CD4-positive, alpha-beta T cell (primary cell): Measurements from ENCODE around the gene MAP1LC3B2. TPM values are rescaled to one million over a fixed set of nuclear protein-coding genes. Genes with fewer than 3 reads are reported as not detected.

Experiments used
- ATAC-seq: fragments of 200-7000 bp; cut with Tn5 transposase; one replicate; pipeline ENCODE4 v1.10.0; 2022; ENCODE audit warnings: mild to moderate bottlenecking; ENCODE audit not compliant: poor library complexity
- CTCF ChIA-PET: fragments of 350-600 bp; sonication (Branson Sonifier 250); formaldehyde crosslinking; loops from one replicate; lab custom pipeline; 2021; ENCODE audit warnings: antibody characterized with exemption, inconsistent platforms; lab: Charles Lee
- POLR2A ChIA-PET: fragments of 350-600 bp; sonication (Branson Sonifier 250); formaldehyde crosslinking; loops from one replicate; lab custom pipeline; 2021; ENCODE audit warnings: antibody characterized with exemption, inconsistent platforms; lab: Charles Lee
- DNase-seq, 14 experiments: peaks; one replicate each; pipeline ENCODE4 v3.0.0-alpha.2; 2013 to 2020; ENCODE audit warnings: mixed read lengths in 2 of 14
- H3K27ac ChIP-seq, 2 donors: one replicate each; pipeline versions ENCODE4 v1.5.1 to v1.7.0; 2013; ENCODE audit warnings: low read length in 2 of 2, low read depth in 1 of 2, mild to moderate bottlenecking in 1 of 2
- H3K27me3 ChIP-seq, 2 experiments: 1 replicate in 1 of 2; 2 replicates in 1 of 2; pipeline versions ENCODE4 v1.6.1 to v1.7.0; 2013; ENCODE audit warnings: low read length in 2 of 2, control low read depth in 1 of 2, mild to moderate bottlenecking in 1 of 2, moderate library complexity in 1 of 2; ENCODE audit not compliant: insufficient read depth in 2 of 2, control insufficient read depth in 1 of 2
- H3K36me3 ChIP-seq: one replicate; pipeline ENCODE4 v1.6.1; 2013; ENCODE audit warnings: low read length, control low read depth; ENCODE audit not compliant: insufficient read depth
- H3K4me1 ChIP-seq: one replicate; pipeline ENCODE4 v1.6.1; 2013; ENCODE audit warnings: low read length, control low read depth; ENCODE audit not compliant: insufficient read depth
- H3K4me3 ChIP-seq: one replicate; pipeline ENCODE4 v1.5.1; 2013; ENCODE audit warnings: mild to moderate bottlenecking, low read length, moderate library complexity
- H3K9me3 ChIP-seq, 2 experiments: 1 replicate in 1 of 2; 2 replicates in 1 of 2; pipeline versions ENCODE4 v1.6.1 to v1.7.0; 2013; ENCODE audit warnings: low read length in 2 of 2, mild to moderate bottlenecking in 2 of 2, control low read depth in 1 of 2, moderate library complexity in 1 of 2; ENCODE audit not compliant: control insufficient read depth in 1 of 2, insufficient read depth in 1 of 2
- H3K27ac Mint-ChIP-seq: one replicate; pipeline ENCODE4 v1.8.0; 2020; ENCODE audit warnings: mixed read lengths
- H3K27me3 Mint-ChIP-seq: one replicate; pipeline ENCODE4 v1.8.0; 2021; ENCODE audit warnings: mixed read lengths
- H3K36me3 Mint-ChIP-seq: one replicate; pipeline ENCODE4 v1.8.0; 2021; ENCODE audit warnings: low read depth, mixed read lengths
- H3K4me1 Mint-ChIP-seq: one replicate; pipeline ENCODE4 v1.8.0; 2021; ENCODE audit warnings: low read depth, mixed read lengths
- H3K4me3 Mint-ChIP-seq: one replicate; pipeline ENCODE4 v1.8.0; 2020; ENCODE audit warnings: mild to moderate bottlenecking, mixed read lengths
- H3K9me3 Mint-ChIP-seq: one replicate; pipeline ENCODE4 v1.8.0; 2020; ENCODE audit warnings: mixed read lengths
- intact Hi-C, 2 experiments: fragments of 100-400 bp; cut with DNase I in 1 of 2; cut with micrococcal nuclease in 1 of 2; formaldehyde crosslinking; loops; one replicate each; pipeline versions ENCODE4 v1.15.1 to v1.9.0; 2023 to 2025; cut with DNase I, micrococcal nuclease
- total RNA-seq, 174 experiments: library from RNA in 2 of 174; stranded (reverse) in 2 of 174; gene quantifications; one replicate each; pipeline ENCODE4 v1.2.3 and lab custom pipeline; 2021 to 2026
- TF ChIP-seq, protein P1 (sequence below): fragments of 200-600 bp; IDR thresholded peaks from one replicate; pipeline ENCODE4 v1.8.0; 2022; ENCODE audit warnings: antibody characterized with exemption, mild to moderate bottlenecking

The MAP1LC3B2 gene
- total RNA-seq, 2 experiments from 2014 or later: 1.5 to 2.1 TPM

DNA sequence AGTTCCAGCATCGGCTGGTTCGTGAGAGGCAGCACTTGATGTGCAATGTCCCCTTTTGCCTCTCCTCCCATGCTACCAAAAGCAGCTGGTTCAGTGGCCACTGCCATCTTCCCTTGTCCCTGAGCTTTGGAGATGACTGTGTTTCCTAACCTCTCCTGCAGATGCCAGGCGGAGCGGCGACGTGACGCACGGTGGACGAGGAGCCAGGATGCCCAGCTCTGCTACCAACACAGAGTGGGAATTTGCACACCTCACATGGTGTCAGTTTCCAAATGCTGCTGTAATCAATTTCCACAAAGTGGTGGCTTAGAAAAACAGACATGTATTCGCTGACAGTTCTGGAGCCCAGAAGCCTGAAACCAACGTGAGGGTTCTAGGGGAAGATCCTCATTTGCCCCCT, 42.5 kb upstream of the MAP1LC3B2 start:
- Histone ChIP-seq H3K27ac (no peak overlapping the region), H3K4me3 (no peak overlapping the region), H3K9me3 (no peaks in the 10 kb centered on the region), H3K4me1 (peaks cover 6% of the 10 kb centered on the region), H3K27me3 (no peaks in the 10 kb centered on the region), H3K36me3 (no peaks in the 10 kb centered on the region)
- DNase-seq (no peak), ATAC-seq (no peak)
- intact Hi-C loops: no loop called here
- H3K4me3 Mint-ChIP-seq: no peak overlapping the region
- no peaks in the 10 kb centered on the region for H3K9me3 Mint-ChIP-seq
- no peaks in the 10 kb centered on the region for H3K36me3 Mint-ChIP-seq
- H3K4me1 Mint-ChIP-seq: peaks cover 9% of the 10 kb centered on the region
- H3K27ac Mint-ChIP-seq: no peak overlapping the region
- H3K27me3 Mint-ChIP-seq: no peaks in the 10 kb centered on the region
- TF ChIP-seq, protein P1, sequence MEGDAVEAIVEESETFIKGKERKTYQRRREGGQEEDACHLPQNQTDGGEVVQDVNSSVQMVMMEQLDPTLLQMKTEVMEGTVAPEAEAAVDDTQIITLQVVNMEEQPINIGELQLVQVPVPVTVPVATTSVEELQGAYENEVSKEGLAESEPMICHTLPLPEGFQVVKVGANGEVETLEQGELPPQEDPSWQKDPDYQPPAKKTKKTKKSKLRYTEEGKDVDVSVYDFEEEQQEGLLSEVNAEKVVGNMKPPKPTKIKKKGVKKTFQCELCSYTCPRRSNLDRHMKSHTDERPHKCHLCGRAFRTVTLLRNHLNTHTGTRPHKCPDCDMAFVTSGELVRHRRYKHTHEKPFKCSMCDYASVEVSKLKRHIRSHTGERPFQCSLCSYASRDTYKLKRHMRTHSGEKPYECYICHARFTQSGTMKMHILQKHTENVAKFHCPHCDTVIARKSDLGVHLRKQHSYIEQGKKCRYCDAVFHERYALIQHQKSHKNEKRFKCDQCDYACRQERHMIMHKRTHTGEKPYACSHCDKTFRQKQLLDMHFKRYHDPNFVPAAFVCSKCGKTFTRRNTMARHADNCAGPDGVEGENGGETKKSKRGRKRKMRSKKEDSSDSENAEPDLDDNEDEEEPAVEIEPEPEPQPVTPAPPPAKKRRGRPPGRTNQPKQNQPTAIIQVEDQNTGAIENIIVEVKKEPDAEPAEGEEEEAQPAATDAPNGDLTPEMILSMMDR: no peak
- ChIA-PET POLR2A (no interaction called here), CTCF (no interaction called here)

GRCh38 chr12:116517431-116518045, 41.6 kb upstream of the MAP1LC3B2 start:
- TF ChIP-seq, protein P1: no peak
- Mint-ChIP-seq H3K36me3 (no peaks in the 10 kb centered on the region), H3K4me1 (peaks cover 9% of the 10 kb centered on the region), H3K4me3 (no peak overlapping the region), H3K27me3 (no peaks in the 10 kb centered on the region), H3K9me3 (no peaks in the 10 kb centered on the region), H3K27ac (no peak overlapping the region)
- ATAC-seq (no peak), DNase-seq (no peak)
- Histone ChIP-seq H3K4me3 (no peak overlapping the region), H3K27ac (no peak overlapping the region), H3K4me1 (peaks cover 6% of the 10 kb centered on the region), H3K27me3 (no peaks in the 10 kb centered on the region), H3K36me3 (no peaks in the 10 kb centered on the region), H3K9me3 (no peaks in the 10 kb centered on the region)
- ChIA-PET CTCF (no interaction called here), POLR2A (no interaction called here)
- intact Hi-C loops: no loop called here

- Mint-ChIP-seq H3K27me3 (no peaks in the 10 kb centered on the region), H3K4me3 (no peak overlapping the region), H3K36me3 (no peaks in the 10 kb centered on the region), H3K27ac (no peak overlapping the region), H3K4me1 (peaks cover 9% of the 10 kb centered on the region), H3K9me3 (no peaks in the 10 kb centered on the region)
- H3K4me3 ChIP-seq: no peak overlapping the region
- no peak for DNase-seq
- TF ChIP-seq, protein P1: no peak
- ATAC-seq: no peak
- H3K27ac ChIP-seq: no peak overlapping the region
- ChIA-PET CTCF (interaction anchor here (0.6 kb wide), 1 partner anchor 33 kb away, joined by 3 read pairs; no protein-coding TSS in a partner anchor), POLR2A (no interaction called here)
- H3K27me3 ChIP-seq: no peaks in the 10 kb centered on the region
- peaks cover 6% of the 10 kb centered on the region for H3K4me1 ChIP-seq
- H3K36me3 ChIP-seq: no peaks in the 10 kb centered on the region
- H3K9me3 ChIP-seq: no peaks in the 10 kb centered on the region
- intact Hi-C loops: no loop called here
Measured at GRCh38 chr12:116520225-116520760, 38.9 kb upstream of the MAP1LC3B2 start.
